HL-60 (cell line): Measurements from ENCODE around the gene PSMG3.

Experiments used
- DNase-seq, 2 experiments: peaks; one replicate each; pipeline ENCODE4 v3.0.0-alpha.2; 2010 to 2020; ENCODE audit warnings: low read depth in 1 of 2, low spot score in 1 of 2
- H3K27ac ChIP-seq: fragments of 250-450 bp; sonication (Bioruptor Pico); replicated peaks from 2 replicates; pipeline ENCODE4 v1.5.1; 2020; ENCODE audit warnings: mild to moderate bottlenecking, moderate library complexity
- H3K27me3 ChIP-seq: fragments of 250-450 bp; sonication (Bioruptor Pico); 2 replicates; pipeline ENCODE4 v1.5.1; 2021; ENCODE audit warnings: mild to moderate bottlenecking, moderate library complexity; ENCODE audit not compliant: insufficient read depth, poor library complexity, severe bottlenecking
- H3K4me3 ChIP-seq: replicated peaks from 2 replicates; pipeline ENCODE4 v1.5.1; 2011; ENCODE audit warnings: mild to moderate bottlenecking, control low read depth, low read length; ENCODE audit not compliant: insufficient read depth
- CTCF ChIP-seq: IDR thresholded peaks from one replicate; pipeline ENCODE4 v1.5.1; 2011; ENCODE audit warnings: low read length, control low read depth, inconsistent platforms; ENCODE audit not compliant: insufficient read depth
- GABPA ChIP-seq: IDR thresholded peaks from 2 replicates; pipeline ENCODE4 v1.6.1; 2012; ENCODE audit warnings: low read depth
- POLR2AphosphoS5 ChIP-seq: IDR thresholded peaks from 2 replicates; pipeline ENCODE4 v1.6.1; 2012; ENCODE audit warnings: low read depth
- REST ChIP-seq: IDR thresholded peaks from 2 replicates; pipeline ENCODE4 v1.6.1; 2012; ENCODE audit warnings: low read depth; ENCODE audit not compliant: insufficient replicate concordance
- SPI1 ChIP-seq: IDR thresholded peaks from 2 replicates; pipeline ENCODE4 v1.6.1; 2012; ENCODE audit warnings: low read depth, mild to moderate bottlenecking, borderline replicate concordance

Gene PSMG3

GRCh38 chr7:1561036-1561940 lies 8.5 kb downstream of the PSMG3 start:
- DNase-seq = no peak
- no peaks in the 10 kb centered on the region for H3K27me3 ChIP-seq
- H3K4me3 ChIP-seq = no peak overlapping the region
- no peak overlapping the region for H3K27ac ChIP-seq
- no peak for TF ChIP-seq POLR2AphosphoS5
- no peak for TF ChIP-seq SPI1
- TF ChIP-seq CTCF = no peak
- TF ChIP-seq REST = no peak
- TF ChIP-seq GABPA = no peak

- no peak overlapping the region for H3K4me3 ChIP-seq
- TF ChIP-seq SPI1 = no peak
- TF ChIP-seq CTCF = no peak
- no peak for TF ChIP-seq REST
- no peak for TF ChIP-seq GABPA
- no peak for TF ChIP-seq POLR2AphosphoS5
- no peak overlapping the region for H3K27ac ChIP-seq
- no peak for DNase-seq
- H3K27me3 ChIP-seq = no peaks in the 10 kb centered on the region
Observed at GRCh38 chr7:1560620-1561031, 9.2 kb downstream of the PSMG3 start.

GRCh38 chr7:1559626-1560590 lies 9.9 kb downstream of the PSMG3 start:
- DNase-seq = no peak
- H3K27ac ChIP-seq = no peak overlapping the region
- TF ChIP-seq GABPA = no peak
- TF ChIP-seq CTCF = no peak
- TF ChIP-seq REST = no peak
- H3K4me3 ChIP-seq = no peak overlapping the region
- H3K27me3 ChIP-seq = no peaks in the 10 kb centered on the region
